Measurements from ENCODE around the gene PHACTR1.

The PHACTR1 gene

GRCh38 chr6:12990162-12990561, 273.6 kb downstream of the PHACTR1 start:
- no peaks in the 10 kb centered on the region for H3K79me2 ChIP-seq (ENCODE audit: low read length)
- H4K20me1 ChIP-seq (ENCODE audit: insufficient read depth, low read length), result no peaks in the 10 kb centered on the region
- no peaks in the 10 kb centered on the region for H3K4me1 ChIP-seq (ENCODE audit: low read length)
- TF ChIP-seq EZH2phosphoT487 (IDR thresholded peaks at IDR 0.05; ENCODE audit: low read depth), result no peak
- no peak for TF ChIP-seq CTCF (IDR thresholded peaks at IDR 0.05; ENCODE audit: low read depth, low read length)
- H3K36me3 ChIP-seq (replicated peaks; ENCODE audit: low read depth, low read length), result no peaks in the 10 kb centered on the region
- no peaks in the 10 kb centered on the region for H3K27me3 ChIP-seq (ENCODE audit: low read depth, low read length)
- H3K4me3 ChIP-seq (ENCODE audit: low read length), result no peak overlapping the region
- H3K9me3 ChIP-seq (ENCODE audit: insufficient read depth, low read length), result no peaks in the 10 kb centered on the region
- no peak overlapping the region for H2AFZ ChIP-seq (ENCODE audit: low read depth, low read length)
- H3K27ac ChIP-seq (ENCODE audit: low read length), result no peak overlapping the region
- no peak overlapping the region for H3K9ac ChIP-seq (ENCODE audit: low read length)
- H3K4me2 ChIP-seq (ENCODE audit: low read length), result no peak overlapping the region

- H3K9ac ChIP-seq (ENCODE audit: low read length), result no peak overlapping the region
- H3K79me2 ChIP-seq (ENCODE audit: low read length), result no peaks in the 10 kb centered on the region
- H3K9me3 ChIP-seq (ENCODE audit: insufficient read depth, low read length), result no peaks in the 10 kb centered on the region
- no peak overlapping the region for H3K4me2 ChIP-seq (ENCODE audit: low read length)
- no peaks in the 10 kb centered on the region for H3K27me3 ChIP-seq (ENCODE audit: low read depth, low read length)
- no peak overlapping the region for H2AFZ ChIP-seq (ENCODE audit: low read depth, low read length)
- no peaks in the 10 kb centered on the region for H4K20me1 ChIP-seq (ENCODE audit: insufficient read depth, low read length)
- H3K36me3 ChIP-seq (replicated peaks; ENCODE audit: low read depth, low read length), result no peaks in the 10 kb centered on the region
- no peak overlapping the region for H3K27ac ChIP-seq (ENCODE audit: low read length)
- H3K4me1 ChIP-seq (ENCODE audit: low read length), result no peaks in the 10 kb centered on the region
- TF ChIP-seq CTCF (IDR thresholded peaks at IDR 0.05; ENCODE audit: low read depth, low read length), result no peak
- no peak for TF ChIP-seq EZH2phosphoT487 (IDR thresholded peaks at IDR 0.05; ENCODE audit: low read depth)
- no peak overlapping the region for H3K4me3 ChIP-seq (ENCODE audit: low read length)
These were observed 274.9 kb downstream of the PHACTR1 start for GRCh38 chr6:12991435-12991834.

GRCh38 chr6:12992770-12993169, 276.2 kb downstream of the PHACTR1 start:
- Histone ChIP-seq H3K9ac (ENCODE audit: low read length) (no peak overlapping the region), H2AFZ (ENCODE audit: low read depth, low read length) (no peak overlapping the region), H3K9me3 (ENCODE audit: insufficient read depth, low read length) (no peaks in the 10 kb centered on the region), H3K79me2 (ENCODE audit: low read length) (no peaks in the 10 kb centered on the region), H3K4me3 (ENCODE audit: low read length) (no peak overlapping the region), H3K27me3 (ENCODE audit: low read depth, low read length) (no peaks in the 10 kb centered on the region), H4K20me1 (ENCODE audit: insufficient read depth, low read length) (no peaks in the 10 kb centered on the region), H3K36me3 (replicated peaks; ENCODE audit: low read depth, low read length) (no peaks in the 10 kb centered on the region), H3K27ac (ENCODE audit: low read length) (no peak overlapping the region), H3K4me1 (ENCODE audit: low read length) (no peaks in the 10 kb centered on the region), H3K4me2 (ENCODE audit: low read length) (no peak overlapping the region)
- no peak for TF ChIP-seq EZH2phosphoT487 (IDR thresholded peaks at IDR 0.05; ENCODE audit: low read depth)
- TF ChIP-seq CTCF (IDR thresholded peaks at IDR 0.05; ENCODE audit: low read depth, low read length), result no peak

- Histone ChIP-seq H3K27me3 (ENCODE audit: low read depth, low read length) (no peaks in the 10 kb centered on the region), H3K9me3 (ENCODE audit: insufficient read depth, low read length) (no peaks in the 10 kb centered on the region), H3K9ac (ENCODE audit: low read length) (no peak overlapping the region), H3K4me1 (ENCODE audit: low read length) (no peaks in the 10 kb centered on the region), H3K79me2 (ENCODE audit: low read length) (no peaks in the 10 kb centered on the region), H4K20me1 (ENCODE audit: insufficient read depth, low read length) (no peaks in the 10 kb centered on the region), H3K27ac (ENCODE audit: low read length) (no peak overlapping the region), H3K4me2 (ENCODE audit: low read length) (no peak overlapping the region), H3K4me3 (ENCODE audit: low read length) (no peak overlapping the region), H2AFZ (ENCODE audit: low read depth, low read length) (no peak overlapping the region), H3K36me3 (replicated peaks; ENCODE audit: low read depth, low read length) (no peaks in the 10 kb centered on the region)
- TF ChIP-seq CTCF (IDR thresholded peaks at IDR 0.05; ENCODE audit: low read depth, low read length), result no peak
- TF ChIP-seq EZH2phosphoT487 (IDR thresholded peaks at IDR 0.05; ENCODE audit: low read depth), result no peak
These were observed 276.8 kb downstream of the PHACTR1 start for GRCh38 chr6:12993283-12993898.

Data from OCI-LY3 (cell line).